Tibial artery (tissue), 4 donors: ENCODE data around the gene NPFFR1.

Source experiments
- DNase-seq, 2 donors: peaks; one replicate each; pipeline ENCODE4 v3.0.0-alpha.2; 2019
- H3K27ac ChIP-seq, 2 donors: fragments of 200-600 bp; sonication (generic) in 1 of 2; 1 replicate in 1 of 2; 2 replicates in 1 of 2; pipeline ENCODE4 v1.5.1; 2018 to 2019; ENCODE audit warnings: mild to moderate bottlenecking in 1 of 2
- H3K27me3 ChIP-seq, 2 donors: fragments of 200-600 bp; sonication (generic) in 1 of 2; one replicate each; pipeline versions ENCODE4 v1.5.1 to v1.6.0; 2016 to 2019
- H3K36me3 ChIP-seq, 3 donors: fragments of 200-600 bp; sonication (generic) in 2 of 3; one replicate each; pipeline ENCODE4 v1.5.1; 2016 to 2019; ENCODE audit warnings: mild to moderate bottlenecking in 2 of 3
- H3K4me1 ChIP-seq, 4 donors: fragments of 200-600 bp; sonication (generic) in 2 of 4; 1 replicate in 3 of 4; 2 replicates in 1 of 4; pipeline ENCODE4 v1.5.1; 2016 to 2019
- H3K4me3 ChIP-seq, 2 donors: fragments of 200-600 bp; sonication (generic) in 1 of 2; 1 replicate in 1 of 2; 2 replicates in 1 of 2; pipeline ENCODE4 v1.5.1; 2018 to 2019; ENCODE audit warnings: mild to moderate bottlenecking in 2 of 2
- H3K9me3 ChIP-seq, 3 donors: fragments of 200-600 bp; sonication (generic) in 1 of 3; one replicate each; pipeline ENCODE4 v1.5.1; 2016 to 2019
- intact Hi-C: fragments of 100-400 bp; cut with DNase I; formaldehyde crosslinking; loops from one replicate; pipeline ENCODE4 v1.15.0; 2023; ENCODE audit warnings: low total_unique reads
- TF ChIP-seq, protein P1 (sequence below), 2 experiments: fragments of 200-600 bp in 1 of 2; fragments of 450-650 bp in 1 of 2; IDR thresholded peaks; one replicate each; pipeline ENCODE4 v1.5.1; 2017 to 2019; ENCODE audit warnings: antibody characterized with exemption in 2 of 2, mild to moderate bottlenecking in 1 of 2, moderate library complexity in 1 of 2

The NPFFR1 gene

DNA sequence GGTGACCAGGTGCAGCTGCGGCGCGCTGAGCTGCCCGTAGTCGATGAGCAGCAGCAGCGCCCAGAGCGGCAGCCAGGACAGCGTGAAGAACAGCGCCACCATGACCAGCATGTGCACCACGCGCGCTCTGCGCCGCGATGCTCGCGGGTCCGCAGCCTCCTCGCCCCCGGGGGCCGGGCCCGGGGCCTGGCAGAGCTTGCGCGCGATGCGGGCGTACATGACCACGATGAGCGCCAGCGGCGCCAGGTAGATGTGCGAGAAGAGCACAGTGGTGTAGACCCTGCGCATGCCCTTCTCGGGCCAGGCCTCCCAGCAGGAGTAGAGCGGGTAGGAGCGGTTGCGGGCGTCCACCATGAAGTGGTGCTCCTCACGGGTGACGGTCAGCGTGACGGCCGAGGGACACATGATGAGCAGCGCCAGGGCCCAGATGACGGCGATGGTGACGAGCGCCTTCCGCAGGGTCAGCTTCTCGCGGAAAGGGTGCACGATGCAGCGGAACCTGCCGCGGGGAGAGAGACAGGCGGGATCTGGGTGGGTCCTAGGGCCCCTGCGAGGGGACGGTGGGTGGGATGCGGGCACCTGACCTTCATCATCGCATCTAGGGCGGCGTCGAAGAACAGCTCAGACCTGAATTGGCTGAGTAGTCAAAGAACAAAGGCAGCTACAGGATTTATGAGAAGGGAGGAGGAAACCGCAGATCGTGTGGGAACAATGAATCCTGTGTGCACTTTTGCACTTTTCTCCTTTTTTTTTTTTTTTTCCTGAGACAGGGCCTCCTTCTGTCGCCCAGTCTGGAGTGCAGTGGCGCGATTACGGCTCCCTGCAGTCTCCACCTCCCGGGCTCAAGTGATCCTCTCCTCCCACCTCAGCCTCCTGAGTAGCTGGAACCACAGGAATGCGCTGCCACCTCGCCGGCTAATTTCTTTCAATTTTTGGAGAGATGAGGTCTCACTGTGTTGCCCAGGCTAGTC is 28.2 kb downstream of the NPFFR1 start:
- DNase-seq = no peak
- H3K4me3 ChIP-seq = no peak overlapping the region
- intact Hi-C loops = no loop called here
- no peaks in the 10 kb centered on the region for H3K36me3 ChIP-seq
- H3K27ac ChIP-seq = no peak overlapping the region
- no peaks in the 10 kb centered on the region for H3K9me3 ChIP-seq
- peaks cover 0 to 50% of the 10 kb centered on the region in 2 donors for H3K27me3 ChIP-seq
- peaks cover 0 to 8% (median 3%) of the 10 kb centered on the region in 4 donors for H3K4me1 ChIP-seq
- TF ChIP-seq, protein P1, sequence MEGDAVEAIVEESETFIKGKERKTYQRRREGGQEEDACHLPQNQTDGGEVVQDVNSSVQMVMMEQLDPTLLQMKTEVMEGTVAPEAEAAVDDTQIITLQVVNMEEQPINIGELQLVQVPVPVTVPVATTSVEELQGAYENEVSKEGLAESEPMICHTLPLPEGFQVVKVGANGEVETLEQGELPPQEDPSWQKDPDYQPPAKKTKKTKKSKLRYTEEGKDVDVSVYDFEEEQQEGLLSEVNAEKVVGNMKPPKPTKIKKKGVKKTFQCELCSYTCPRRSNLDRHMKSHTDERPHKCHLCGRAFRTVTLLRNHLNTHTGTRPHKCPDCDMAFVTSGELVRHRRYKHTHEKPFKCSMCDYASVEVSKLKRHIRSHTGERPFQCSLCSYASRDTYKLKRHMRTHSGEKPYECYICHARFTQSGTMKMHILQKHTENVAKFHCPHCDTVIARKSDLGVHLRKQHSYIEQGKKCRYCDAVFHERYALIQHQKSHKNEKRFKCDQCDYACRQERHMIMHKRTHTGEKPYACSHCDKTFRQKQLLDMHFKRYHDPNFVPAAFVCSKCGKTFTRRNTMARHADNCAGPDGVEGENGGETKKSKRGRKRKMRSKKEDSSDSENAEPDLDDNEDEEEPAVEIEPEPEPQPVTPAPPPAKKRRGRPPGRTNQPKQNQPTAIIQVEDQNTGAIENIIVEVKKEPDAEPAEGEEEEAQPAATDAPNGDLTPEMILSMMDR (IDR thresholded peaks at IDR 0.05) = no peak

DNA sequence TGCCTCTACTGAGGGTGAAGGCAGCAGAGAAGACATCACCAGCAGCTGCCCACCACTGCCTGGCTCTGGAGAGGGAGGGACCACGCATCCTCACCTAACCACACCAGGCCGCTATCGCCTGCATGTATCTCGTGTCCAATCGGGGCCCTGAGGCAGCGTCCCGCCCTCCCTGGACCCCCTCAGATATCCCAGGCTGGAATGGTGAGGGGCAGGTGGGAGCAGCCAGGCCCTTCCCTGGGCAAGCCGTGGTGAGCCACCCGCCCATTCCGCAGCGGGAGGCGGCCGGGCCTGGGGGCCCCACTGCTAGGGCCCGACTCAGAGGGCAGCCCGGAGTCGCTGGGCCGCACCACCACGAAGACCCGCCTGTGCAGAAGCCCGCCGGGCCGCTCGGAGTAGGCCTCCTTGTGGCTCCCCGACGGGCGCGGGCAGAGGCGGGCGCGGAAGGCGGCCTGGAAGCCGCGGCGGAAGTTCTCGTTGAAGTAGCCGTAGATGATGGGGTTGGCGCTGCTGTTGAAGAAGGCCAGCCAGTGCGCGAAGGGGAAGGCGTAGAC is 29.0 kb downstream of the NPFFR1 start:
- H3K4me3 ChIP-seq = no peak overlapping the region
- no peak overlapping the region for H3K27ac ChIP-seq
- intact Hi-C loops = no loop called here

DNA sequence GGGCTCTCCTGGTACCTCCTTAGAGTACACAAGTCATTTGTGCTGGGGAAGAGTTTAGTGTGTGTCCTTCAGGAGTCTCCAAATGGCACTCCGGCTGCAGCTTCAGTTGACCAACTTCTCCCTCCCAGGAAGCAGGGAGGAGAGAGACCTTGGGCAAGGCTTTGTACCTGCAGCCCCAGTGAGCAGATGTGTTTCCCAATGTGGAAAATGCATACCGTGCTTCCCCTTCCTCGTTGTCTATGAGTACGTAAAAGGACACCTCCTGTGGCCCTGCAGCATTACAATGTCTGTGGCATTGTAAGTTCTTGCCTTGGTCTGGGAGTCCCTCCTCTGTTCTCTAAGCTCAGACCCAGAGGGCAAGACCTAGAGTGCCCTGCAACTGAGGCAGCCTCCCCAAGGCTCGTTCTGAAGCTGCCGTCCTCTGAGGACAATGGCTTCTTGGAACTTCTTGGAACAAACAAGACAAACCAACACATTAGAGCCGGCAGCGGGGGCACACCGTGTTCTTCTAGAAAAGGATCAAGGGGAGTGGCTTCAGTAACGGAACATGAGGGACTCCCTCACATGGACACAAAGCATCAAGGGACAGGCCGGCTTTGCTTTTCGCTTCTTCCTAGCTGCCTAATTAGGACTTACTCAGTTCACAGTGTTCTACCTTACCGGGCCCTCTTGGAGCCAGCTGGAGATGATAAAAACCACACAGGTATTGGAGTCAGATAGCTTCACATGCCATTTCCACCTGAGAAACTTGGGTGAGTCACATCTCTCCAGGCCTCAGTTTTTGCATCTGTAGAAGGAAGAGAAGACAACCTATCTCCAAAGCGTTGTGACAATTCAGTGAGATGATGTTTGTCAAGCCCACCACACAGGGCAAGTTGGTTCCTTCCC is 29.7 kb downstream of the NPFFR1 start:
- DNase-seq = no peak
- H3K27ac ChIP-seq = no peak overlapping the region
- no peaks in the 10 kb centered on the region for H3K9me3 ChIP-seq
- intact Hi-C loops = no loop called here
- peaks cover 0 to 41% of the 10 kb centered on the region in 2 donors for H3K27me3 ChIP-seq
- no peak overlapping the region for H3K4me3 ChIP-seq
- H3K36me3 ChIP-seq = no peaks in the 10 kb centered on the region
- TF ChIP-seq, protein P1 (IDR thresholded peaks at IDR 0.05) = no peak
- H3K4me1 ChIP-seq = peaks cover 0 to 8% (median 3%) of the 10 kb centered on the region in 4 donors

More for the DNA sequence above, 29.0 kb downstream of the NPFFR1 start:
- Histone ChIP-seq H3K4me1 (peaks cover 0 to 8% (median 3%) of the 10 kb centered on the region in 4 donors), H3K27me3 (peaks cover 0 to 44% of the 10 kb centered on the region in 2 donors), H3K36me3 (no peaks in the 10 kb centered on the region), H3K9me3 (no peaks in the 10 kb centered on the region)
- TF ChIP-seq, protein P1 (IDR thresholded peaks at IDR 0.05) = no peak
- DNase-seq = no peak

DNA sequence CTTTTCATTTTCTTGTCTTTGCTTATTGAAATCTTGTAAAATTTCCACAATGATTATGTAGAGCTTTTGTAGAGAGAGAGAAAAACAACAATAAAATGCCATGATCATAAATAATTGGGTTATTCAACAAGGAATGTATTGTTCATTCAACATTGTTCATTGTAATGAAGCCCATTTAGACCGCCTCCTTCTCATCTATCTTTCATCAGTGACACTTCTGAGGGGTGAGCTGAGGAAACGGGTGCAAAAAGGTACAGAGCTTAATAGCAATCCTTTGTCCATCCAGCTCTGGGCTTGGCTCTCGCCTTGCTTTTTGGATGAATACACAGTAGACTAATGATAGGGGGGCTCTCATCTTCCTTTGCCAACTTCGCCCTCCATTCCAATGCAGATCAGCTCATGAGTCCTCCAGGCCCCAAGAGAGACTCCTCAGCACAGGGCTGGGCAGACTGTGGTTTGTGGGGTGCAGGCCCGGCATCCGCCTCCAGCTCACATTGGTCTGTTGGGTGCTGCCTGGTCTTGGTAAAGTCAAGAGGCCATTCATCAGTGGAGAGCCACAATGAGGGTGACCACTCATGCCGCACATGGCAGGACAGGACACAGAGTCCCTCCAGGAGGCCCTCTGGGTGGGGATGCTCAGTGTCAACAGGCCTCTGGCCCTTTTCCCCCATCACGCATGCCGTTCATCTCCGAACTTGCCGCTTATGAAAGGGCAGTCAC is 32.7 kb downstream of the NPFFR1 start:
- peaks cover 0 to 8% (median 3%) of the 10 kb centered on the region in 4 donors for H3K4me1 ChIP-seq
- TF ChIP-seq, protein P1 (IDR thresholded peaks at IDR 0.05) = no peak
- DNase-seq = no peak
- no peak overlapping the region for H3K27ac ChIP-seq
- intact Hi-C loops = no loop called here
- H3K27me3 ChIP-seq = peaks cover 0 to 41% of the 10 kb centered on the region in 2 donors
- H3K9me3 ChIP-seq = no peaks in the 10 kb centered on the region
- no peak overlapping the region for H3K4me3 ChIP-seq
- H3K36me3 ChIP-seq = no peaks in the 10 kb centered on the region

DNA sequence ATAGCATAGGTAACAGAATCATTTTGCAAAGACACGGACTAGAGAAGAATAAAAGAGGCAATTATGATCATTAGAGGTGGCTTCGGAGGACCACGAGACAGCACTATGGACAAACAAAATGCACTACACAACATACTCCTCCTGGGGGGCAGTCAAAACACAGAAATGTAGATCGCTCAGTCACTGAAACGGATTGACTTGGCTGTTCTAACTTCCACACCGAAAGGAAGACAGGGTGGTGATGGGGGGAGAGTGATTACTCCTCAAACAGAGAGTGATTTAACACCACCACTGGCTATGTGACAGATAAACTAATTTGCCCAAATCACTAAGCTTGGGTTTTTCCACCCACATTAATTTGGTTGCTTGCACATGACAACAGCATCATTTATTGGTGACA is 36.4 kb downstream of the NPFFR1 start:
- intact Hi-C loops = no loop called here
- Histone ChIP-seq H3K4me3 (no peak overlapping the region), H3K4me1 (no peaks in the 10 kb centered on the region), H3K27me3 (peaks cover 0 to 6% of the 10 kb centered on the region in 2 donors), H3K27ac (no peak overlapping the region), H3K36me3 (no peaks in the 10 kb centered on the region), H3K9me3 (no peaks in the 10 kb centered on the region)
- DNase-seq = no peak
- TF ChIP-seq, protein P1 (IDR thresholded peaks at IDR 0.05) = no peak
